GM12878 (cell line): ENCODE results near the gene ANKRD33B. TPM values are rescaled to one million over a fixed set of nuclear protein-coding genes. Genes with fewer than 3 reads are reported as not detected.

Experiments
- ATAC-seq: fragments of 200-7000 bp; cut with Tn5 transposase; 3 replicates; pipeline ENCODE4 v1.9.1; 2020; ENCODE audit warnings: mild to moderate bottlenecking, moderate library complexity
- BruUV-seq: library from RNA; stranded (reverse); fragments of 400-500 nt; replicated peaks from 2 replicates; lab custom pipeline; 2021; lab: Mats Ljungman, UMichigan
- CTCF ChIA-PET: fragments of 300-600 bp; sonication (Branson Sonifier 250); formaldehyde crosslinking; extraction: SDS; loops from one replicate; lab custom pipeline; 2021; ENCODE audit warnings: inconsistent platforms; lab: Yijun Ruan, JAX
- POLR2A ChIA-PET: fragments of 350-600 bp; formaldehyde crosslinking; extraction: SDS; loops from one replicate; lab custom pipeline; 2021; ENCODE audit warnings: inconsistent platforms; lab: Charles Lee
- RAD21 ChIA-PET: fragments of 300-600 bp; sonication (Branson Sonifier 250); formaldehyde crosslinking; loops from one replicate; lab custom pipeline; 2023; ENCODE audit warnings: antibody characterized with exemption; ENCODE audit not compliant: unreplicated experiment; lab: Charles Lee
- SMC1A ChIA-PET: fragments of 300-600 bp; sonication (Branson Sonifier 250); formaldehyde crosslinking; loops from one replicate; lab custom pipeline; 2023; ENCODE audit not compliant: unreplicated experiment, uncharacterized antibody; lab: Charles Lee
- DNase-seq: peaks from one replicate; pipeline ENCODE4 v3.0.0-alpha.2; 2011; ENCODE audit warnings: low read depth, low spot score
- FAIRE-seq: peaks from 3 replicates; lab custom pipeline; 2011; peaks lifted over from hg19 to GRCh38; lab: Jason Lieb, UNC
- H2AFZ ChIP-seq: 2 replicates; pipeline ENCODE4 v1.6.0; 2011; ENCODE audit warnings: low read depth, low read length, control low read depth; ENCODE audit not compliant: control insufficient read depth
- H3K27ac ChIP-seq: 2 replicates; pipeline ENCODE4 v1.5.1; 2011; ENCODE audit warnings: control low read depth; ENCODE audit not compliant: control insufficient read depth, insufficient read depth
- H3K27me3 ChIP-seq, 2 experiments: replicated peaks in 1 of 2; 2 replicates each; pipeline versions ENCODE4 v1.6.0 to v1.6.1; 2011; ENCODE audit warnings: low read length in 1 of 2; ENCODE audit not compliant: control insufficient read depth in 2 of 2, insufficient read depth in 2 of 2
- H3K36me3 ChIP-seq, 2 experiments: 2 replicates each; pipeline ENCODE4 v1.5.1; 2011; ENCODE audit warnings: low read length in 1 of 2; ENCODE audit not compliant: control insufficient read depth in 2 of 2, insufficient read depth in 2 of 2
- H3K4me1 ChIP-seq: 2 replicates; pipeline ENCODE4 v1.6.1; 2011; ENCODE audit warnings: mild to moderate bottlenecking, low read length, moderate library complexity, mixed read lengths; ENCODE audit not compliant: control insufficient read depth, insufficient read depth
- H3K4me2 ChIP-seq: 2 replicates; pipeline ENCODE4 v1.6.0; 2011; ENCODE audit warnings: control low read depth; ENCODE audit not compliant: control insufficient read depth, insufficient read depth
- H3K4me3 ChIP-seq: fragments of 200-600 bp; sonication (generic); 2 replicates; pipeline ENCODE4 v1.5.1; 2016
- H3K79me2 ChIP-seq: 2 replicates; pipeline ENCODE4 v1.6.0; 2011; ENCODE audit warnings: low read length; ENCODE audit not compliant: control insufficient read depth, insufficient read depth
- H3K9ac ChIP-seq: 2 replicates; pipeline ENCODE4 v1.8.0; 2011; ENCODE audit warnings: low read length, control low read depth, mixed read lengths; ENCODE audit not compliant: control insufficient read depth, insufficient read depth
- H3K9me3 ChIP-seq: replicated peaks from 3 replicates; pipeline ENCODE4 v1.5.1; 2011; ENCODE audit warnings: mild to moderate bottlenecking, low read length; ENCODE audit not compliant: control insufficient read depth, insufficient read depth
- H4K20me1 ChIP-seq: 2 replicates; pipeline ENCODE4 v1.6.0; 2011; ENCODE audit not compliant: control insufficient read depth, insufficient read depth
- BCL11A ChIP-seq: IDR thresholded peaks from 2 replicates; pipeline ENCODE4 v1.6.1; 2011; ENCODE audit warnings: low read depth, low read length
- EGR1 ChIP-seq, 2 experiments: IDR thresholded peaks; 1 replicate in 1 of 2; 2 replicates in 1 of 2; pipeline ENCODE4 v1.6.1; 2011 to 2012; ENCODE audit warnings: low read depth in 2 of 2, low read length in 2 of 2, borderline replicate concordance in 1 of 2, mild to moderate bottlenecking in 1 of 2, moderate library complexity in 1 of 2
- ETV6 ChIP-seq, 2 experiments: fragments of 450-650 bp in 1 of 2; IDR thresholded peaks in 1 of 2; conservative IDR thresholded peaks in 1 of 2; 2 replicates each; pipeline ENCODE4 v1.6.1; 2014; ENCODE audit warnings: antibody characterized with exemption in 1 of 2, borderline replicate concordance in 1 of 2, low read depth in 1 of 2, mild to moderate bottlenecking in 1 of 2, moderate library complexity in 1 of 2
- FOXK2 ChIP-seq: fragments of 450-650 bp; IDR thresholded peaks from 2 replicates; pipeline ENCODE4 v1.6.1; 2017; ENCODE audit warnings: mild to moderate bottlenecking, moderate library complexity
- IKZF1 ChIP-seq: fragments of 450-650 bp; conservative IDR thresholded peaks from 2 replicates; pipeline ENCODE4 v1.6.1; 2017; ENCODE audit warnings: antibody characterized with exemption, mild to moderate bottlenecking
- IRF5 ChIP-seq: fragments of 450-650 bp; IDR thresholded peaks from 2 replicates; pipeline ENCODE4 v1.6.1; 2017; ENCODE audit warnings: borderline replicate concordance
- MEF2A ChIP-seq: IDR thresholded peaks from 2 replicates; pipeline ENCODE4 v1.6.1; 2011; ENCODE audit warnings: low read depth, mild to moderate bottlenecking, low read length, moderate library complexity; ENCODE audit not compliant: insufficient read depth
- PKNOX1 ChIP-seq: fragments of 450-650 bp; IDR thresholded peaks from 2 replicates; pipeline ENCODE4 v1.6.1; 2016; ENCODE audit warnings: mild to moderate bottlenecking
- POU2F2 ChIP-seq: IDR thresholded peaks from 3 replicates; pipeline ENCODE4 v1.6.1; 2011; ENCODE audit warnings: low read depth, mild to moderate bottlenecking, low read length, borderline replicate concordance
- RAD51 ChIP-seq: fragments of 450-650 bp; IDR thresholded peaks from 2 replicates; pipeline ENCODE4 v1.6.1; 2016; ENCODE audit warnings: moderate library complexity, mild to moderate bottlenecking, inconsistent platforms
- RELB ChIP-seq: fragments of 450-650 bp; IDR thresholded peaks from 2 replicates; pipeline ENCODE4 v1.6.1; 2017; ENCODE audit warnings: low read depth, mild to moderate bottlenecking, moderate library complexity
- STAT1 ChIP-seq: fragments of 450-650 bp; conservative IDR thresholded peaks from 2 replicates; pipeline ENCODE4 v1.6.1; 2014; ENCODE audit warnings: antibody characterized with exemption, mild to moderate bottlenecking
- SUZ12 ChIP-seq: fragments of 200-600 bp; sonication (generic); IDR thresholded peaks from one replicate; pipeline ENCODE4 v1.6.1; 2018; ENCODE audit warnings: antibody characterized with exemption, mild to moderate bottlenecking; ENCODE audit not compliant: unreplicated experiment
- USF2 ChIP-seq: IDR thresholded peaks from 2 replicates; pipeline ENCODE4 v1.6.1; 2011; ENCODE audit warnings: low read depth, low read length, improper control_type of control experiment, borderline replicate concordance
- YBX1 ChIP-seq: fragments of 450-650 bp; IDR thresholded peaks from 2 replicates; pipeline ENCODE4 v1.6.1; 2016; ENCODE audit warnings: antibody characterized with exemption
- WGBS: methylation state at CpG from one replicate; pipeline ENCODE4 v1.1.6; 2016; ENCODE audit warnings: low lambda C conversion rate; ENCODE audit not compliant: insufficient replicate concordance, insufficient coverage; ENCODE audit errors: missing lambda C conversion rate; 5-methylcytosine and 5-hydroxymethylcytosine counted together
- in situ Hi-C: fragments of 300-500 bp; cut with MboI; formaldehyde crosslinking; loops from 9 replicates; pipeline ENCODE4 v1.14.3; 2018; ENCODE audit warnings: mixed read lengths
- intact Hi-C: fragments of 100-400 bp; cut with micrococcal nuclease; formaldehyde crosslinking; loops from one replicate; pipeline ENCODE4 v1.14.2; 2022; ENCODE audit not compliant: unreplicated experiment
- polyA plus RNA-seq, 11 experiments: library from polyadenylated mRNA; depleted of rRNA in 4 of 11; unstranded in 6 of 11; stranded (reverse) in 5 of 11; fragments of >200 nt; fragmentation: Nextera tagmentation in 4 of 11; fragmentation: Illumina TruSeq in 1 of 11; extraction: Ambion mirVana in 4 of 11; extraction: Trizol in 1 of 11; gene quantifications; 1 replicate in 1 of 11; 2 replicates in 10 of 11; pipeline versions ENCODE4 v1.2.1 to v1.2.3, GENCODE V29; 2011 to 2016; ENCODE audit warnings: inconsistent platforms in 2 of 11, missing spikeins in 2 of 11, low read depth in 1 of 11
- total RNA-seq, 4 experiments: library from RNA; depleted of rRNA in 3 of 4; stranded (reverse); fragments of >200 nt in 3 of 4; fragmentation: Illumina TruSeq in 1 of 4; extraction: Trizol in 1 of 4; gene quantifications; 2 replicates each; pipeline versions ENCODE4 v1.2.1 to v1.2.3, GENCODE V29; 2013 to 2021

Gene ANKRD33B
- total and polyA plus RNA-seq, 10 of the 15 experiments (the other 5 are each of a cell fraction or from before 2014, with no cell fraction given), result 4.9 to 61.6 (median 15.6) TPM

GRCh38 chr5:10632110-10632761, 68.4 kb downstream of the ANKRD33B start:
- POLR2A ChIA-PET, result interaction anchor here (0.8 to 4.9 kb wide), 9 partner anchors 25 to 278 kb away, joined by 3 to 39 read pairs (median 3); no protein-coding TSS in a partner anchor
- peak overlapping the region; percentile 83 for H3K4me2 ChIP-seq
- H2AFZ ChIP-seq, result peak overlapping the region; percentile 33; the same call in 1 of the 2 replicates
- no peaks in the 10 kb centered on the region for H3K27me3 ChIP-seq
- H4K20me1 ChIP-seq, result no peaks in the 10 kb centered on the region
- whole genome bisulfite sequencing, result under 1% methylated on average over 23 of the region's 23 CpGs
- H3K27ac ChIP-seq, result peak overlapping the region; percentile 93
- in situ Hi-C loops (no loop called here), intact Hi-C loops (loop anchor here (1.0 to 5.0 kb wide), 5 partner anchors 25 to 350 kb away; partner anchors contain the start of gene DAP)
- FAIRE-seq, result no peak
- peak; percentile 58 for ATAC-seq
- peaks cover 83% of the 10 kb centered on the region for H3K4me1 ChIP-seq
- peak overlapping the region; percentile 83 for H3K9ac ChIP-seq
- RAD21 ChIA-PET, result interaction anchor here (0.6 to 6.7 kb wide), 11 partner anchors 10 to 279 kb away, joined by 3 to 93 read pairs (median 7); partner anchors contain the start of genes ANKRD33B, DAP and MARCHF6
- CTCF ChIA-PET, result interaction anchor here (0.6 to 5.2 kb wide), 11 partner anchors 24 to 180 kb away, joined by 3 to 34 read pairs (median 5); no protein-coding TSS in a partner anchor
- BruUV-seq, result no TSS peak
- DNase-seq, result peak; percentile 92
- peaks cover 75% of the 10 kb centered on the region for H3K79me2 ChIP-seq
- SMC1A ChIA-PET, result interaction anchor here (0.7 to 6.5 kb wide), 11 partner anchors 11 to 180 kb away, joined by 3 to 90 read pairs (median 6); no protein-coding TSS in a partner anchor
- peak overlapping the region; percentile 59 for H3K4me3 ChIP-seq
- H3K36me3 ChIP-seq, result peaks cover 0 to 2% of the 10 kb centered on the region in 2 experiments; a peak in 3 of 4 replicates
- peaks cover 6% of the 10 kb centered on the region for H3K9me3 ChIP-seq
- TF ChIP-seq EGR1 (IDR thresholded peaks at IDR 0.05; ENCODE audit: borderline replicate concordance in 1 of 2, low read depth in 2 of 2, low read length in 2 of 2) (peak in 1 of 2 experiments; percentile 81; a peak in 2 of 3 replicates), PKNOX1 (peak; percentile 89), YBX1 (no peak), STAT1 (no peak; the same call in 1 of the 2 replicates), IKZF1 (peak; percentile 100), RELB (peak; percentile 100), ETV6 (conservative IDR thresholded peaks at IDR 0.05 in 1 of 2, IDR thresholded peaks at IDR 0.05 in 1 of 2; ENCODE audit: borderline replicate concordance in 1 of 2, low read depth in 1 of 2) (peak in 1 of 2 experiments; percentile 90; a peak in 2 of 4 replicates), RAD51 (no peak), USF2 (no peak), POU2F2 (peak; percentile 98), SUZ12 (no peak), FOXK2 (no peak), MEF2A (peak; percentile 90), IRF5 (no peak), BCL11A (peak; percentile 98)
